Colonic mucosa (tissue), 4 donors: Measurements from ENCODE around the gene CELF1. TPM values are rescaled to one million over a fixed set of nuclear protein-coding genes. Genes with fewer than 3 reads are reported as not detected.
A peak's percentile ranks its signal among the peaks of the same experiment; 100 is the strongest.
"Not testable (repeated sequence)": the region's sequence is repeated elsewhere in the genome, so short reads cannot be mapped to it uniquely, and the experiment has no call there.

Experiments
- DNase-seq: peaks from one replicate; pipeline ENCODE4 v3.0.0-alpha.2; 2020
- H3K27ac ChIP-seq: fragments of 200-600 bp; one replicate; pipeline ENCODE4 v1.8.0; 2021
- H3K27me3 ChIP-seq: fragments of 200-600 bp; one replicate; pipeline ENCODE4 v1.8.0; 2021
- H3K36me3 ChIP-seq: fragments of 200-600 bp; one replicate; pipeline ENCODE4 v1.8.0; 2021
- H3K4me1 ChIP-seq: fragments of 200-600 bp; one replicate; pipeline ENCODE4 v1.8.0; 2021; ENCODE audit warnings: mild to moderate bottlenecking
- H3K4me3 ChIP-seq: fragments of 200-600 bp; one replicate; pipeline ENCODE4 v1.8.0; 2021
- H3K9ac ChIP-seq, 2 donors: one replicate each; pipeline ENCODE4 v1.7.0; 2013; ENCODE audit warnings: control low read depth in 2 of 2, low read depth in 2 of 2, low read length in 2 of 2
- H3K9me3 ChIP-seq: fragments of 200-600 bp; one replicate; pipeline ENCODE4 v1.8.0; 2021
- intact Hi-C: fragments of 100-400 bp; cut with DNase I; formaldehyde crosslinking; loops from one replicate; pipeline ENCODE4 v1.14.1; 2022
- total RNA-seq, 2 donors: library from RNA; stranded (reverse); fragmentation: NEBNext Ultra II Directional in 1 of 2; extraction: Animal tissue kit (Norgen Biotek cat#: 25700) in 1 of 2; gene quantifications; one replicate each; pipeline ENCODE4 v1.2.1, GENCODE V29; 2021
- TF ChIP-seq, protein P1 (sequence below): fragments of 200-600 bp; IDR thresholded peaks from one replicate; pipeline ENCODE4 v1.8.0; 2022; ENCODE audit warnings: antibody characterized with exemption, mild to moderate bottlenecking
- donor health status: healthy.
- donor health status: DM: no; HTN: no; CAD: no.
- donor health status: DM: no; HTN: no; CAD: no.

Gene CELF1
- total RNA-seq, 2 donors from 2014 or later = 76.1 to 96.8 TPM

DNA sequence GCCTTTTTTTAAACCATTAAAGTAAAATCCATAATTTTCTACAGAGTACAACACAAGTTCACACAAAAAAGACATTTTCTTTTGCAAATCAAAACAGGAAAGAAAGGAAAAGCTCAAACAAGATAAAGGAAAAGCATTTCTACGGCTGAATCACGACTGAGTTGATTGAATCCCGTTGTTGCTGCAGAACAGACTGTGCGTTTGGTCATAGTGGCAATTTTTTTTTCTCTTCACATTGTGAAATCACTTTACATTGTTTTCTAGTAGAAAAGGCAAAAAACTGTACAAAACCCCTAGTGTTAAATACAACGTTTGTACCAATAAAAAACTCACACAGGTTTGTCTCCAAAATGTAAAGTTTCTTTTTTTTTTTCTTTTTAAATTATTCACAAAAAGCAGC, 86.7 kb downstream of the CELF1 start:
- DNase-seq = no peak
- intact Hi-C loops = no loop called here
- H3K9ac ChIP-seq = no peak overlapping the region
- TF ChIP-seq, protein P1, sequence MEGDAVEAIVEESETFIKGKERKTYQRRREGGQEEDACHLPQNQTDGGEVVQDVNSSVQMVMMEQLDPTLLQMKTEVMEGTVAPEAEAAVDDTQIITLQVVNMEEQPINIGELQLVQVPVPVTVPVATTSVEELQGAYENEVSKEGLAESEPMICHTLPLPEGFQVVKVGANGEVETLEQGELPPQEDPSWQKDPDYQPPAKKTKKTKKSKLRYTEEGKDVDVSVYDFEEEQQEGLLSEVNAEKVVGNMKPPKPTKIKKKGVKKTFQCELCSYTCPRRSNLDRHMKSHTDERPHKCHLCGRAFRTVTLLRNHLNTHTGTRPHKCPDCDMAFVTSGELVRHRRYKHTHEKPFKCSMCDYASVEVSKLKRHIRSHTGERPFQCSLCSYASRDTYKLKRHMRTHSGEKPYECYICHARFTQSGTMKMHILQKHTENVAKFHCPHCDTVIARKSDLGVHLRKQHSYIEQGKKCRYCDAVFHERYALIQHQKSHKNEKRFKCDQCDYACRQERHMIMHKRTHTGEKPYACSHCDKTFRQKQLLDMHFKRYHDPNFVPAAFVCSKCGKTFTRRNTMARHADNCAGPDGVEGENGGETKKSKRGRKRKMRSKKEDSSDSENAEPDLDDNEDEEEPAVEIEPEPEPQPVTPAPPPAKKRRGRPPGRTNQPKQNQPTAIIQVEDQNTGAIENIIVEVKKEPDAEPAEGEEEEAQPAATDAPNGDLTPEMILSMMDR = no peak
- H3K27ac ChIP-seq = no peak overlapping the region
- no peaks in the 10 kb centered on the region for H3K27me3 ChIP-seq
- H3K4me3 ChIP-seq = no peak overlapping the region
- H3K36me3 ChIP-seq = peaks cover 7% of the 10 kb centered on the region
- H3K4me1 ChIP-seq = peaks cover 8% of the 10 kb centered on the region
- no peaks in the 10 kb centered on the region for H3K9me3 ChIP-seq

DNA sequence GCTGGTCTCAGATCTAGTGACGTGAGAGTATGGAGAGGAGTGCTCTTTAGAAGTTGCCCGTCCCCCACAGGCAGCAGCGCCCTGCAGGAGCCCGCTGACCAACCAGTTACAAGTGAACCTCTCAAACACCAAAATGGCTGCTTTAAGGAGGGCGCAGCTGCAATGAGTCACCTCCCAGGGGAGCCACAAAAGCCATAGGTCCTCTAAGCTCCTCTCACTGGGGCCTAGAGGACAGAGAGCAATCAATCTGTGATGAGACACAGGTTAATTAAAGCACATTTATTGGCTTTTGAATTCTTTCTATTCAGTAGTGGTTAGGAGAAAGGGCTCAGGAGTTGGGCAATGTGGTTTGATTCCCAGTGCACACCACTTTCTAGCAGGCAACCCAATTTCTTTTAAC, 88.4 kb downstream of the CELF1 start:
- H3K27ac ChIP-seq = no peak overlapping the region
- no peaks in the 10 kb centered on the region for H3K27me3 ChIP-seq
- H3K9ac ChIP-seq = no peak overlapping the region
- no peaks in the 10 kb centered on the region for H3K9me3 ChIP-seq
- no peaks in the 10 kb centered on the region for H3K36me3 ChIP-seq
- TF ChIP-seq, protein P1 = no peak
- intact Hi-C loops = no loop called here
- DNase-seq = no peak
- no peak overlapping the region for H3K4me3 ChIP-seq
- H3K4me1 ChIP-seq = peaks cover 8% of the 10 kb centered on the region

DNA sequence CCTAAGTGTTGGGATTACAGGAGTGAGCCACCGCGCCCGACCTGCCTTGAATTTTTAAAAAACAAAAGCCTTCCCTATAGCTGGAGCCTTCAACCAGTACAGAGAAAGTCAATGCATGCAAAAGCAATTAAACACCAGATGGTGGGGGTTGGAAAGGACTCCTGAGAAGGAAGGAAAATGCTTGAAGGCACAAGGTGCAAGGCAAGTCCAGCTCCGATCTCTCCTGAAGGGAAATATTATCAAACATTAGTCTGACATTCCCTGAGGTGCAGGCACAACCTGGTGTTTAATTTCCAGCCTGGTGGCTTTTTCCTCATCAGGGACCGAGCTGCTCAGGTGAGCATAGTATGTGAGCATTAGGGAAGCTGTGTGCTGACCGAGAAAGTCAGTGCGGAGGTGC, 91.1 kb downstream of the CELF1 start:
- DNase-seq = no peak
- TF ChIP-seq, protein P1 = no peak
- Histone ChIP-seq H3K4me3 (no peak overlapping the region), H3K36me3 (no peaks in the 10 kb centered on the region), H3K9ac (no peak overlapping the region), H3K27ac (no peak overlapping the region), H3K4me1 (no peaks in the 10 kb centered on the region), H3K9me3 (no peaks in the 10 kb centered on the region), H3K27me3 (no peaks in the 10 kb centered on the region)
- intact Hi-C loops = no loop called here

DNA sequence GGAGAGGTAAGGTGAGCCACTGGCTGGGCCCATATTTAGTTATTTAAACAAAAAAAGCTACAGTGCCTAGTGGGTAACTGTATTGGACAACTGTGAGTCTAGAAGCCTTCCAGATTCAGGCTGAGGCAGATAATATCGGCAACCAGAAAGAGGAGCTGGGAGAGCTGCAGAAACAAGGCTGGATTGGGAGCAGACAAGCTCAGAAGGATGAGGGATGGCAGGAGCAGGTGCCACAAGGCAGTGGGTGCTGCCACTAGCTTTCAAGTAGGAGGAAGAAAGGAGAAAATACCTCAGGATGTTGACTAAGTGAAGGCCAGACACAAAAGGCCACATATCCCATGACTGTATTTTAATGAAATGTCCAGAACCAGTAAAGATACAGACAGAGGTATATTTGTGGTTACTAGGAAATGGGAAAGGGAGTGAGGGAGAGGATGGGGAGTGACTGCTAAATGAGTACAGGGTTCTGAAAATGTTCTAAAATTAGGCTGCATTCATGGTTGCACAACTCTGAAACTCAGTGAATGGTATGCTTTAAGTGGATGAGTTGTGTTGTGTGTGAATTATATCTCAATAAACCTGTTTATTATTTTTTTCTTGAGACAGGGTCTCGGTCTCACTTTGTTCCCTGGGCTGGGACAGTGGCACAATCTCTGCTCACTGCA, 92.2 kb downstream of the CELF1 start:
- TF ChIP-seq, protein P1 = no peak
- no peak overlapping the region for H3K4me3 ChIP-seq
- no peak for DNase-seq
- no peaks in the 10 kb centered on the region for H3K9me3 ChIP-seq
- H3K9ac ChIP-seq = no peak overlapping the region
- no peak overlapping the region for H3K27ac ChIP-seq
- H3K36me3 ChIP-seq = no peaks in the 10 kb centered on the region
- H3K4me1 ChIP-seq = no peaks in the 10 kb centered on the region
- intact Hi-C loops = no loop called here
- H3K27me3 ChIP-seq = no peaks in the 10 kb centered on the region

DNA sequence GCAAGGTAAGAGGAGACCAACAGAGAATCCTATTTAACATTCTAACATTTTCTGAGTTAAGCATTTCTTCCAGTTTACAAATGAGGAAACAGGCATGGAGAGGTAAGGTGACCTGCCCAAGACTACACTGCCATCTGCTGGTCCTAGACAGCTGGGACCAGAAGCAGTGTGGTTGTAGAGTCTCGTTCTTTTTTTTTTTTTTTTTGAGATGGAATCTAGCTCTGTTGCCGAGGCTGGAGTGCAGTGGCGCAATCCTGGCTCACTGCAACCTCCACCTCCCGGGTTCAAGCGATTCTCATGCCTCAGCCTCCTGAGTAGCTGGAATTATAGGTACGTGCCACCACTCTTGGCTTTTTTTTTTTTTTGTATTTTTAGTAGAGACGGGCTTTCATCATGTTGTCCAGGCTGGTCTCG, 98.7 kb downstream of the CELF1 start:
- not testable (repeated sequence) for H3K4me3 ChIP-seq, H3K27ac ChIP-seq, H3K36me3 ChIP-seq, H3K4me1 ChIP-seq, H3K9me3 ChIP-seq, H3K27me3 ChIP-seq, H3K9ac ChIP-seq
- TF ChIP-seq, protein P1 = peak; percentile 58
- intact Hi-C loops = loop anchor here (5.0 kb wide), 1 partner anchor 77 kb away; the partner anchor contains the start of gene SPI1
- peak; percentile 78 for DNase-seq
